Transverse colon (tissue), 4 donors: ENCODE data around the gene OVAAL. TPM values are rescaled to one million over a fixed set of nuclear protein-coding genes. Genes with fewer than 3 reads are reported as not detected.
A peak's percentile ranks its signal among the peaks of the same experiment; 100 is the strongest.

Experiments used
- DNase-seq: peaks from one replicate; pipeline ENCODE4 v3.0.0-alpha.2; 2019
- H3K27ac ChIP-seq, 4 donors: fragments of 200-600 bp; sonication (generic); 2 replicates each; pipeline ENCODE4 v1.5.1; 2016 to 2018; ENCODE audit warnings: inconsistent platforms in 4 of 4
- H3K27me3 ChIP-seq: fragments of 200-600 bp; sonication (generic); 2 replicates; pipeline ENCODE4 v1.5.1; 2017; ENCODE audit warnings: inconsistent platforms
- H3K36me3 ChIP-seq, 4 donors: fragments of 200-600 bp; sonication (generic); 2 replicates each; pipeline ENCODE4 v1.5.1; 2017 to 2019; ENCODE audit warnings: inconsistent platforms in 4 of 4
- H3K4me1 ChIP-seq, 4 donors: fragments of 200-600 bp; sonication (generic); 2 replicates each; pipeline ENCODE4 v1.5.1; 2017 to 2020; ENCODE audit warnings: inconsistent platforms in 4 of 4
- H3K4me3 ChIP-seq, 4 donors: fragments of 200-600 bp; sonication (generic); 1 replicate in 1 of 4; 2 replicates in 3 of 4; pipeline versions ENCODE4 v1.5.1 to v1.6.1; 2017 to 2019; ENCODE audit warnings: inconsistent platforms in 4 of 4
- H3K9me3 ChIP-seq, 2 donors: fragments of 200-600 bp; sonication (generic); 2 replicates each; pipeline ENCODE4 v1.5.1; 2017 to 2019; ENCODE audit warnings: inconsistent platforms in 2 of 2
- CTCF ChIP-seq, 5 experiments: fragments of 200-600 bp in 3 of 5; fragments of 450-650 bp in 2 of 5; sonication (generic) in 3 of 5; IDR thresholded peaks; 1 replicate in 2 of 5; 2 replicates in 3 of 5; pipeline ENCODE4 v1.5.1; 2016 to 2017; ENCODE audit warnings: antibody characterized with exemption in 5 of 5, inconsistent platforms in 3 of 5, mild to moderate bottlenecking in 2 of 5, moderate library complexity in 1 of 5
- EP300 ChIP-seq: sonication (generic); formaldehyde crosslinking; IDR thresholded peaks from one replicate; pipeline ENCODE4 v1.6.1; 2017; ENCODE audit warnings: antibody characterized with exemption, low read depth
- POLR2A ChIP-seq: fragments of 450-650 bp; IDR thresholded peaks from one replicate; pipeline ENCODE4 v1.6.1; 2016; ENCODE audit warnings: antibody characterized with exemption, mild to moderate bottlenecking, moderate library complexity
- POLR2AphosphoS5 ChIP-seq, 3 donors: sonication (generic); formaldehyde crosslinking; IDR thresholded peaks; one replicate each; pipeline ENCODE4 v1.6.1; 2016; ENCODE audit warnings: antibody characterized with exemption in 3 of 3
- WGBS, 2 donors: methylation state at CpG; one replicate each; pipeline ENCODE4 v1.1.5; 2018; ENCODE audit warnings: low coverage in 1 of 2; 5-methylcytosine and 5-hydroxymethylcytosine counted together
- in situ Hi-C, 4 donors: fragments of 200-750 bp; cut with MboI; loops; one replicate each; pipeline versions ENCODE4 v1.15.0 to v1.15.1; 2017; ENCODE audit warnings: low sequenced_read_pairs in 3 of 4, low pct_ligation_motif_present in 1 of 4, low pct_unique_long_range_greater_than_20kb in 1 of 4
- intact Hi-C: fragments of 100-400 bp; cut with DNase I; formaldehyde crosslinking; loops from one replicate; pipeline ENCODE4 v1.15.1; 2023; ENCODE audit warnings: low total_unique reads
- total RNA-seq, 4 donors: library from RNA; depleted of rRNA; stranded (reverse); fragments of >200 nt; gene quantifications; one replicate each; pipeline ENCODE4 v1.1.0, GENCODE V29; 2016

The OVAAL gene
- total RNA-seq, 4 donors from 2014 or later: 0.41 TPM; not detected in 3

- intact Hi-C loops (no loop called here), in situ Hi-C loops (no loop called here)
- H3K27ac ChIP-seq: peak overlapping the region in 2 of 4 donors; percentile 26 to 28
- no peaks in the 10 kb centered on the region for H3K27me3 ChIP-seq
- WGBS, 2 donors: 77 to 84% methylated on average over 9 to 14 of the region's 14 CpGs
- no peaks in the 10 kb centered on the region for H3K36me3 ChIP-seq
- H3K4me3 ChIP-seq: no peak overlapping the region
- H3K4me1 ChIP-seq: peaks cover 0 to 31% (median 14%) of the 10 kb centered on the region in 4 donors
- H3K9me3 ChIP-seq: no peaks in the 10 kb centered on the region
- no peak for TF ChIP-seq EP300
- TF ChIP-seq POLR2A: no peak
- no peak for TF ChIP-seq POLR2AphosphoS5 (IDR thresholded peaks at IDR 0.05)
- TF ChIP-seq CTCF (IDR thresholded peaks at IDR 0.05): no peak
- peak; percentile 21 for DNase-seq
These were observed 4.5 kb downstream of the OVAAL start for GRCh38 chr1:180563026-180563827.

GRCh38 chr1:180565121-180565871, 6.5 kb downstream of the OVAAL start:
- DNase-seq: no peak
- TF ChIP-seq EP300 (no peak), CTCF (IDR thresholded peaks at IDR 0.05) (no peak), POLR2AphosphoS5 (IDR thresholded peaks at IDR 0.05) (no peak), POLR2A (no peak)
- H3K36me3 ChIP-seq: no peaks in the 10 kb centered on the region
- H3K27me3 ChIP-seq: no peaks in the 10 kb centered on the region
- H3K4me3 ChIP-seq: no peak overlapping the region
- H3K27ac ChIP-seq: no peak overlapping the region
- intact Hi-C loops: no loop called here
- in situ Hi-C loops: no loop called here
- peaks cover 0 to 27% (median 14%) of the 10 kb centered on the region in 4 donors for H3K4me1 ChIP-seq
- H3K9me3 ChIP-seq: no peaks in the 10 kb centered on the region
- WGBS, 2 donors: 74 to 78% methylated on average over 4 of the region's 4 CpGs

- no peak for DNase-seq
- in situ Hi-C loops (no loop called here), intact Hi-C loops (no loop called here)
- H3K4me3 ChIP-seq: no peak overlapping the region
- H3K36me3 ChIP-seq: no peaks in the 10 kb centered on the region
- 85 to 100% methylated on average over 1 to 6 of the region's 6 CpGs for WGBS, 2 donors
- no peak overlapping the region for H3K27ac ChIP-seq
- peaks cover 0 to 24% (median 11%) of the 10 kb centered on the region in 4 donors for H3K4me1 ChIP-seq
- H3K9me3 ChIP-seq: no peaks in the 10 kb centered on the region
- no peaks in the 10 kb centered on the region for H3K27me3 ChIP-seq
- TF ChIP-seq POLR2A: no peak
- no peak for TF ChIP-seq EP300
- no peak for TF ChIP-seq POLR2AphosphoS5 (IDR thresholded peaks at IDR 0.05)
- TF ChIP-seq CTCF (IDR thresholded peaks at IDR 0.05): no peak
These were observed 7.3 kb downstream of the OVAAL start for GRCh38 chr1:180566026-180566425.

GRCh38 chr1:180566495-180566894, 7.7 kb downstream of the OVAAL start:
- Histone ChIP-seq H3K4me3 (no peak overlapping the region), H3K36me3 (no peaks in the 10 kb centered on the region), H3K27me3 (no peaks in the 10 kb centered on the region), H3K4me1 (peaks cover 0 to 24% (median 7%) of the 10 kb centered on the region in 4 donors), H3K27ac (no peak overlapping the region), H3K9me3 (no peaks in the 10 kb centered on the region)
- in situ Hi-C loops (no loop called here), intact Hi-C loops (no loop called here)
- DNase-seq: no peak
- TF ChIP-seq CTCF (IDR thresholded peaks at IDR 0.05) (no peak), POLR2A (no peak), EP300 (no peak), POLR2AphosphoS5 (IDR thresholded peaks at IDR 0.05) (no peak)
- WGBS, 2 donors: 36 to 59% methylated on average over 1 of the region's 1 CpG
